Keratinocyte (primary cell): ENCODE measurements around the gene F8. TPM values are rescaled to one million over a fixed set of nuclear protein-coding genes. Genes with fewer than 3 reads are reported as not detected.

Source experiments
- DNase-seq: peaks from one replicate; pipeline ENCODE4 v3.0.0-alpha.2; 2011; ENCODE audit warnings: low read depth, missing footprints, low spot score
- FAIRE-seq: peaks from 2 replicates; lab custom pipeline; 2011; peaks lifted over from hg19 to GRCh38; lab: Jason Lieb, UNC
- H2AFZ ChIP-seq: 2 replicates; pipeline ENCODE4 v1.6.0; 2012; ENCODE audit warnings: low read length, control low read depth, inconsistent platforms; ENCODE audit not compliant: control insufficient read depth
- H3K27ac ChIP-seq: 2 replicates; pipeline ENCODE4 v1.5.1; 2011; ENCODE audit warnings: low read length; ENCODE audit not compliant: control insufficient read depth, insufficient read depth
- H3K27me3 ChIP-seq: 3 replicates; pipeline ENCODE4 v1.6.0; 2011; ENCODE audit warnings: low read length; ENCODE audit not compliant: control insufficient read depth, insufficient read depth; ENCODE audit errors: extremely low read depth
- H3K36me3 ChIP-seq, 2 experiments: 2 replicates in 1 of 2; 3 replicates in 1 of 2; pipeline ENCODE4 v1.5.1; 2011; ENCODE audit warnings: low read length in 2 of 2, mild to moderate bottlenecking in 1 of 2; ENCODE audit not compliant: control insufficient read depth in 2 of 2, insufficient read depth in 2 of 2; ENCODE audit errors: extremely low read depth in 1 of 2
- H3K4me1 ChIP-seq: 3 replicates; pipeline ENCODE4 v1.5.1; 2011; ENCODE audit warnings: low read length; ENCODE audit not compliant: control insufficient read depth, insufficient read depth; ENCODE audit errors: extremely low read depth
- H3K4me2 ChIP-seq: 3 replicates; pipeline ENCODE4 v1.6.0; 2011; ENCODE audit warnings: low read depth, low read length; ENCODE audit not compliant: control insufficient read depth, insufficient read depth; ENCODE audit errors: extremely low read depth
- H3K4me3 ChIP-seq, 3 experiments: fragments of 200-600 bp in 1 of 3; sonication (generic) in 1 of 3; 2 replicates in 2 of 3; 3 replicates in 1 of 3; pipeline ENCODE4 v1.5.1; 2011 to 2016; ENCODE audit warnings: low read length in 3 of 3, mild to moderate bottlenecking in 3 of 3, control low read depth in 2 of 3, inconsistent platforms in 1 of 3, low read depth in 1 of 3, mixed read lengths in 1 of 3, mixed run types in 1 of 3, moderate library complexity in 1 of 3; ENCODE audit not compliant: control insufficient read depth in 2 of 3, insufficient read depth in 2 of 3; ENCODE audit errors: extremely low read depth in 1 of 3
- H3K79me2 ChIP-seq: 2 replicates; pipeline ENCODE4 v1.6.0; 2012; ENCODE audit warnings: low read length; ENCODE audit not compliant: control insufficient read depth, insufficient read depth
- H3K9ac ChIP-seq: 3 replicates; pipeline ENCODE4 v1.6.0; 2011; ENCODE audit warnings: low read length; ENCODE audit not compliant: control insufficient read depth, insufficient read depth; ENCODE audit errors: extremely low read depth
- H3K9me1 ChIP-seq: 3 replicates; pipeline ENCODE4 v1.6.0; 2011; ENCODE audit warnings: low read length; ENCODE audit not compliant: control insufficient read depth, insufficient read depth; ENCODE audit errors: extremely low read depth
- H3K9me3 ChIP-seq: 2 replicates; pipeline ENCODE4 v1.5.1; 2012; ENCODE audit warnings: low read depth, low read length; ENCODE audit not compliant: control insufficient read depth
- H4K20me1 ChIP-seq: 3 replicates; pipeline ENCODE4 v1.6.0; 2011; ENCODE audit warnings: low read length; ENCODE audit not compliant: control insufficient read depth, insufficient read depth; ENCODE audit errors: extremely low read depth
- CTCF ChIP-seq, 3 experiments: IDR thresholded peaks in 1 of 3; conservative IDR thresholded peaks in 1 of 3; optimal IDR thresholded peaks in 1 of 3; 2 replicates in 2 of 3; 3 replicates in 1 of 3; pipeline versions ENCODE3 to v1.5.1; 2011; ENCODE audit warnings: low read length in 3 of 3, mild to moderate bottlenecking in 3 of 3, moderate library complexity in 2 of 3, control low read depth in 1 of 3, inconsistent platforms in 1 of 3; ENCODE audit not compliant: insufficient read depth in 2 of 3; ENCODE audit errors: extremely low read depth in 1 of 3
- EZH2 ChIP-seq: IDR thresholded peaks from one replicate; pipeline ENCODE4 v1.6.1; 2012; ENCODE audit warnings: inconsistent platforms, mild to moderate bottlenecking, low read length, moderate library complexity
- dilution Hi-C: fragments of 300-500 bp; cut with MboI; formaldehyde crosslinking; loops from one replicate; pipeline ENCODE4 v1.7.0; 2020; ENCODE audit warnings: low sequenced_read_pairs; ENCODE audit not compliant: extremely low pct_ligation_motif_present
- polyA plus RNA-seq, 5 experiments: library from polyadenylated mRNA; depleted of rRNA in 3 of 5; stranded (reverse) in 3 of 5; stranded (forward) in 1 of 5; unstranded in 1 of 5; fragments of >200 nt; gene quantifications; 1 replicate in 1 of 5; 2 replicates in 3 of 5; 3 replicates in 1 of 5; pipeline versions ENCODE4 v1.2.1 to v1.2.3, GENCODE V29; 2011 to 2012; ENCODE audit warnings: missing spikeins in 2 of 5, low read depth in 1 of 5, low replicate concordance in 1 of 5

The F8 gene
- polyA plus RNA-seq, 1 donor (not counting 4 experiments of a cell fraction or from before 2014, with no cell fraction given): 1.3 TPM

DNA sequence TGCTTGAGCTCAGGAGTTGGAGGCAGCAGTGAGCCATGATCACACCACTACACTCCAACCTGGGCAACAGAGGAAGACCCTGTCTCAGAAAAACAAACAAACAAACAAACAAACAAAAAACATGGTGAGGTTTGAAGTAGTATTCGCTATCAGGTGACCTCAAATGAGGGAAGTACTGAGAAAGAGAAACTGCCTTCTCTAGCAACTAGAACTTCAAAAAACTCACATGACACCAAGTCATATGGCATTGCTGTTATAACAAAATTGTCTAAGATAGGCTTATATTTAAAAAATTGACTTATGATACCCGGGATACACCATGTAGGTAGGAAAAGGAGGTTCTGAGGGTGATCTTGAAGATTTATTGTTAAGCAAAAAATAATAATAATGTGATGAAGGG is 227.5 kb downstream of the F8 start:
- Histone ChIP-seq H2AFZ (no peak overlapping the region), H3K79me2 (no peaks in the 10 kb centered on the region), H3K4me3 (no peak overlapping the region), H3K9me1 (no peaks in the 10 kb centered on the region), H3K36me3 (no peaks in the 10 kb centered on the region), H4K20me1 (no peaks in the 10 kb centered on the region), H3K4me1 (no peaks in the 10 kb centered on the region), H3K27me3 (no peaks in the 10 kb centered on the region), H3K9me3 (no peaks in the 10 kb centered on the region), H3K4me2 (no peak overlapping the region), H3K9ac (no peak overlapping the region), H3K27ac (no peak overlapping the region)
- dilution Hi-C loops: no loop called here
- FAIRE-seq: no peak
- TF ChIP-seq CTCF (optimal IDR thresholded peaks at IDR 0.05 in 1 of 3, IDR thresholded peaks at IDR 0.05 in 1 of 3, conservative IDR thresholded peaks at IDR 0.05 in 1 of 3; ENCODE audit: extremely low read depth in 1 of 3, insufficient read depth in 2 of 3, low read length in 3 of 3): no peak
- TF ChIP-seq EZH2: no peak
- DNase-seq: no peak

DNA sequence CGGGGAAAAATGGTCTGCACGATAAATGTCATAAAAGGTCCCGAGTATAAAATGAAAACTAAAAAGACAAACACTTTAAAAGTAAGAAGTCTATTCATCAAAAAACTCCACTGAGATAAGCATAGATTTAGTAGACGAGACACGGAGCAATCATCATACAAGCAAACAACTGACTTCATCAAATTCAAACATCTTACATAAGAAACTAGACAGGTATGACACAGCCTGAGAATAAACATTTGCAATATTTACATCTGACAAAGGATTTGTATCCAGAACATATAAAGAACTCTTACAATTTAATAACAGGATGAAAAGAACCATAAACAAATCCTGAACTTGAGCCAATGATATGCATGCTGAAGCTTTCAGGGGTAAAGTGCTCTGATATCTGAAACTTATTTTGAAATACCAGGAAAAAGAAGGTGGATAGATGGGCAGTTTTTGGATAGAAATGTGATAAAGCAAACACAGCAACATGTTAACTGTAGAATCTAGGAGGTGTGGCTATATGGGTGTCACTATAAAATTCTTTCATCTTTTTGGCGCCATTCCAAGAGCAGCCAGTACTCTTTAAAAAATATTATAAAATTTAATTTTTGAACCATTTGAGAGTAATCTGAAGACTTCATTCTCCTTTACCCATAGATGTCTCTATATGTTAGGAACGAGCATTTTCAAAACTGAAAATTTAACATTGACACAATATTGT is 229.3 kb downstream of the F8 start:
- no peak for TF ChIP-seq CTCF (optimal IDR thresholded peaks at IDR 0.05 in 1 of 3, IDR thresholded peaks at IDR 0.05 in 1 of 3, conservative IDR thresholded peaks at IDR 0.05 in 1 of 3; ENCODE audit: extremely low read depth in 1 of 3, insufficient read depth in 2 of 3, low read length in 3 of 3)
- TF ChIP-seq EZH2: no peak
- FAIRE-seq (no peak), DNase-seq (no peak)
- Histone ChIP-seq H3K4me3 (no peak overlapping the region), H3K4me2 (no peak overlapping the region), H2AFZ (no peak overlapping the region), H3K9ac (no peak overlapping the region), H3K36me3 (no peaks in the 10 kb centered on the region), H3K9me3 (no peaks in the 10 kb centered on the region), H3K9me1 (no peaks in the 10 kb centered on the region), H3K4me1 (no peaks in the 10 kb centered on the region), H3K27ac (no peak overlapping the region), H3K27me3 (no peaks in the 10 kb centered on the region), H4K20me1 (no peaks in the 10 kb centered on the region), H3K79me2 (no peaks in the 10 kb centered on the region)
- dilution Hi-C loops: no loop called here
